ENCODE data around the gene ABHD16B. TPM values are rescaled to one million over a fixed set of nuclear protein-coding genes. Genes with fewer than 3 reads are reported as not detected.

The ABHD16B gene
- total RNA-seq, 1 donor from 2014 or later = not detected

- intact Hi-C loops (cut with DNase I) = no loop called here
- DNase-seq (ENCODE audit: low spot score) (no peak), ATAC-seq (no peak)
These were observed 46.8 kb downstream of the ABHD16B start for GRCh38 chr20:63908008-63908682.

DNA sequence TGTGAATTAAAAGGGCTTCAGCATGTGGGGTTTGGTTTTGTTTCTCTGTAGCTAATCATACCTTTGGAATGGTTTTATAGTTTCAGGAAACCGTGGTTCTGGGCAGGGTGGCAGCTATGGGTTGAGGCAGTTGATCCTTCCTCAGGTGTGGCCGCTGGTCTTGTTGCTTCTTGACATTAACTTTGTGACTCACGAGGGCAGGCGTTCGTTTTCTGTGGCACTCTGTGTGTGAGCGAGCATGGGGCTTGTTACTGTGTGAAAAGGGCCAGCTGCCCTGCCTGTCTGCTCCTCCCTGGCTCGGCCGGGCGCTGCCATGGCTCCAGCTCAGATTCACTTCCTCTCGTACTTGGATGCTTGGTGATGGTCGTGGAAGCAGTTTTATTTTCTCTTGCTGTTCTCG lies 49.9 kb downstream of the ABHD16B start:
- ATAC-seq = no peak

More for the DNA sequence above, 49.9 kb downstream of the ABHD16B start:
- DNase-seq (ENCODE audit: low spot score) = no peak
- intact Hi-C loops (cut with DNase I) = no loop called here

Other genes with a start within 250 kb of the ABHD16B start
- 11.1 TPM for gene GMEB2, start 234.4 kb upstream of the ABHD16B start, total RNA-seq
- 19.7 TPM for gene STMN3, start 208.1 kb upstream of the ABHD16B start, total RNA-seq
- gene RTEL1, start 203.2 kb upstream of the ABHD16B start, total RNA-seq = 34.1 TPM
- 6.1 TPM for gene TNFRSF6B, start 164.8 kb upstream of the ABHD16B start, total RNA-seq
- 49.1 TPM for gene ARFRP1, start 153.5 kb upstream of the ABHD16B start, total RNA-seq
- 23.8 TPM for gene ZGPAT, start 153.5 kb upstream of the ABHD16B start, total RNA-seq
- 8.1 TPM for gene LIME1, start 124.8 kb upstream of the ABHD16B start, total RNA-seq
- gene SLC2A4RG, start 121.7 kb upstream of the ABHD16B start, total RNA-seq = 73.0 TPM
- 30.2 TPM for gene ZBTB46, start 30.2 kb upstream of the ABHD16B start, total RNA-seq
- 69.1 TPM for gene TPD52L2, start 3.8 kb downstream of the ABHD16B start, total RNA-seq
- 30.1 TPM for gene DNAJC5, start 33.6 kb downstream of the ABHD16B start, total RNA-seq
- 50.8 TPM for gene UCKL1, start 94.9 kb downstream of the ABHD16B start, total RNA-seq
- gene ZNF512B, start 108.4 kb downstream of the ABHD16B start, total RNA-seq = 13.6 TPM
- gene SAMD10, start 118.1 kb downstream of the ABHD16B start, total RNA-seq = 2.9 TPM
- gene PRPF6, start 119.6 kb downstream of the ABHD16B start, total RNA-seq = 60.4 TPM
- 2.1 TPM for gene C20orf204, start 174.7 kb downstream of the ABHD16B start, total RNA-seq
- 134 TPM for gene SOX18, start 188.1 kb downstream of the ABHD16B start, total RNA-seq
- 81.2 TPM for gene TCEA2, start 201.7 kb downstream of the ABHD16B start, total RNA-seq
- gene RGS19, start 218.0 kb downstream of the ABHD16B start, total RNA-seq = 10.8 TPM
- 1.0 TPM for gene OPRL1, start 218.6 kb downstream of the ABHD16B start, total RNA-seq
- not detected for gene LKAAEAR1, start 222.9 kb downstream of the ABHD16B start, total RNA-seq
- not detected for gene NPBWR2, start 246.1 kb downstream of the ABHD16B start, total RNA-seq

Data from sciatic nerve (tissue), 2 donors.